HCT116 (cell line): ENCODE results near the gene C1QTNF9B.

Experiments used
- EZH2 ChIP-seq: fragments of 200-600 bp; sonication (generic); IDR thresholded peaks from 2 replicates; pipeline ENCODE4 v1.6.1; 2017; ENCODE audit warnings: antibody characterized with exemption, mixed run types
- POLR2A ChIP-seq: IDR thresholded peaks from 2 replicates; pipeline ENCODE4 v1.7.0; 2011; ENCODE audit warnings: borderline replicate concordance; ENCODE audit not compliant: insufficient read depth, insufficient read length; ENCODE audit errors: extremely low read depth
- POLR2AphosphoS5 ChIP-seq: IDR thresholded peaks from 2 replicates; pipeline ENCODE4 v1.6.1; 2011; ENCODE audit warnings: mild to moderate bottlenecking, low read depth, low read length, moderate library complexity
- SIN3A ChIP-seq: IDR thresholded peaks from 2 replicates; pipeline ENCODE4 v1.6.1; 2012; ENCODE audit warnings: low read depth
- TF ChIP-seq, protein P1 (sequence below), 3 experiments: fragments of 200-600 bp in 1 of 3; sonication (generic) in 1 of 3; IDR thresholded peaks in 2 of 3; conservative IDR thresholded peaks in 1 of 3; 2 replicates each; pipeline ENCODE4 v1.5.1; 2012 to 2017; ENCODE audit warnings: low read depth in 2 of 3, low read length in 2 of 3, antibody characterized with exemption in 1 of 3, borderline replicate concordance in 1 of 3, control low read depth in 1 of 3, mild to moderate bottlenecking in 1 of 3, mixed read lengths in 1 of 3, mixed run types in 1 of 3, moderate library complexity in 1 of 3; ENCODE audit not compliant: insufficient read depth in 1 of 3
- TF ChIP-seq, protein P2 (sequence below): IDR thresholded peaks from 2 replicates; pipeline ENCODE4 v1.6.1; 2012

DNA sequence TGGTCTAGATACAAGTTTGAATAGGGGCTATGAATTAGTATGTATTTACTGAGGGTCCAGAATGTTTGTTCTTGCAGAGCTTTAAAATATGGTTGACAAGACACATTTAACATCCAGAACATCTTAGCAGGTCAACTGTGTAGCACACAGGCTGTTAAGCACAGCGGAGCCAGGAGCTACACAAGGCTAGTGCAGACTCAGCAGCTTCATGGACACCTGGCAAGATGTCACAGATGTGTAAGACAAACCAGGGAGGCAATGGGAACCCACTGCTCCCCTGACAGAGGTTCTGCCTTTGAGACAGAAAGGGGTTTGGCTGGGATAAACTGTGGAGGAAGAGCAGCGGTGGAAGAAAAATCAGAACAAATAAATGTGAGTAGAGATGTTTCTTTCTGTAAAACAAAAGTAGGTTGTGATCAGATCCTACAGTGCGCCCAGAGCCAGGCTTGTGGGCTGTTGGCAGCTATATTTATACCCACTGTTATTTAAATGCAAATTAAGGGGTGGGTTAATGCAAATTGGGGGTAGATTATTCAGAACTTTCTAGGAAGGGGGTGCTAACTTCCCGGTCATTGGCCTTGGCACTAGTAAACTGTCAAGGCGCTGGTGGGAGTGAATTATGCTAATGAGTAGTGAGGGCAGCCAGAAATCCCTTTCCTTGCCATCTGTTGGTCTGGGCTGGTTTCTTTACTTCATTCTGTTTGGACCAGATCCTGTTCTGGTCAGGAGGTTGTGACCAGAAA lies 41.1 kb downstream of the C1QTNF9B start:
- TF ChIP-seq POLR2AphosphoS5 (no peak), SIN3A (no peak), EZH2 (no peak), POLR2A (no peak)
- TF ChIP-seq, protein P1, sequence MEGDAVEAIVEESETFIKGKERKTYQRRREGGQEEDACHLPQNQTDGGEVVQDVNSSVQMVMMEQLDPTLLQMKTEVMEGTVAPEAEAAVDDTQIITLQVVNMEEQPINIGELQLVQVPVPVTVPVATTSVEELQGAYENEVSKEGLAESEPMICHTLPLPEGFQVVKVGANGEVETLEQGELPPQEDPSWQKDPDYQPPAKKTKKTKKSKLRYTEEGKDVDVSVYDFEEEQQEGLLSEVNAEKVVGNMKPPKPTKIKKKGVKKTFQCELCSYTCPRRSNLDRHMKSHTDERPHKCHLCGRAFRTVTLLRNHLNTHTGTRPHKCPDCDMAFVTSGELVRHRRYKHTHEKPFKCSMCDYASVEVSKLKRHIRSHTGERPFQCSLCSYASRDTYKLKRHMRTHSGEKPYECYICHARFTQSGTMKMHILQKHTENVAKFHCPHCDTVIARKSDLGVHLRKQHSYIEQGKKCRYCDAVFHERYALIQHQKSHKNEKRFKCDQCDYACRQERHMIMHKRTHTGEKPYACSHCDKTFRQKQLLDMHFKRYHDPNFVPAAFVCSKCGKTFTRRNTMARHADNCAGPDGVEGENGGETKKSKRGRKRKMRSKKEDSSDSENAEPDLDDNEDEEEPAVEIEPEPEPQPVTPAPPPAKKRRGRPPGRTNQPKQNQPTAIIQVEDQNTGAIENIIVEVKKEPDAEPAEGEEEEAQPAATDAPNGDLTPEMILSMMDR (IDR thresholded peaks at IDR 0.05 in 2 of 3, conservative IDR thresholded peaks at IDR 0.05 in 1 of 3; ENCODE audit: borderline replicate concordance in 1 of 3, insufficient read depth in 1 of 3, low read depth in 2 of 3, low read length in 2 of 3): no peak
- TF ChIP-seq, protein P2, sequence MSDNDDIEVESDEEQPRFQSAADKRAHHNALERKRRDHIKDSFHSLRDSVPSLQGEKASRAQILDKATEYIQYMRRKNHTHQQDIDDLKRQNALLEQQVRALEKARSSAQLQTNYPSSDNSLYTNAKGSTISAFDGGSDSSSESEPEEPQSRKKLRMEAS: no peak
